ENCODE measurements around the gene CAT. TPM values are rescaled to one million over a fixed set of nuclear protein-coding genes. Genes with fewer than 3 reads are reported as not detected.

CAT gene
- polyA plus RNA-seq, 4 donors: 90.7 to 170 (median 160) TPM

DNA sequence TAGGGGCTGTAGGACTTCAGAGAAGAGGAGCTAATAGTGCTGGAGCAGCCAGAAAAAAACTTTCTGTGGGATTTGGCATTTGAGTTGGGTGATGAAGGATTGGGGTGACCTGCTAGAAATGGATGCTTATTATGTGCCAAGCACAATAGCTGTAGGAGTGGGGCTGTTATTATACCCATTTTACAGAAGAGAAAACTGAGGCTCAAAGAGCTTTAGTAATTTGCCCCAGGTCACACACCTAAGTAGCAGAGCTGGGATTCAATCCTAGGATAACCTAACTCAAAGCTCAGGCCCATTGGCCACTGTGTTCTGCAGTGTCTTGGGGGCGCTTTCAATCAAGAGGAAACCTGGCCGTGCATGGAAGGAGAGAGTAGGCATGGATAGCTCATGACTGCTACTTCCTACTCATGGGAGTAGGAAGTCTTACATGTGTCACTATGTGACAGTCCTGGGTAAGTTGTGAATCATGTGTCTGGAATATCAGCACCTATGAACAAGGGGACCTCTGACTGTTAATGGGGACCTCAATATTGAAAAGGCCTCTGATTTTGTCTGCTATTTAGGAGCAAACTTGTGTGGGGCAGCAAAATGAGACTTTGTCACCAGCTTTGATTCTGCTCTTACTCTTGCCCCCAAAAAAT lies 81.0 kb downstream of the CAT start:
- DNase-seq (ENCODE audit: low read depth in 4 of 4, low spot score in 3 of 4): no peak

- DNase-seq (ENCODE audit: low read depth in 4 of 4, low spot score in 3 of 4): no peak
These were observed 82.5 kb downstream of the CAT start for GRCh38 chr11:34521265-34521664.

Other genes starting within 250 kb of the CAT start
- 10 to 100 TPM in 1 of 4 donors, 1 to 10 TPM in 3; 4.4 to 13.9 (median 7.6) TPM for gene ABTB2, start 80.9 kb upstream of the CAT start, polyA plus RNA-seq (ENCODE audit: insufficient read length in 4 of 4)
- gene ELF5, start 74.9 kb downstream of the CAT start, polyA plus RNA-seq (ENCODE audit: insufficient read length in 4 of 4): 10 to 100 TPM in 3 of 4 donors, under 1 TPM in 1; 0.89 to 98.1 (median 76.8) TPM
- gene EHF, start 182.2 kb downstream of the CAT start, polyA plus RNA-seq (ENCODE audit: insufficient read length in 4 of 4): 10 to 100 TPM in 3 of 4 donors, under 1 TPM in 1; 0.35 to 30.3 (median 25.0) TPM

All from left renal pelvis (tissue), 4 donors.